Stimulated activated memory B cell treated with anti-CD40 and anti-IgM and Interleukin-4, amounts not matched to agents 10 μg/mL and 1 μg/mL and 100 μg/mL, for 72 hours (primary cell): ENCODE results near the gene TAS2R39.

Experiments
- ATAC-seq: fragments of 150-1000 bp; cut with Tn5 transposase; 2 replicates; pipeline ENCODE4 v1.10.0; 2021
- H3K27ac Mint-ChIP-seq: one replicate; pipeline ENCODE4 v1.8.0; 2022; ENCODE audit warnings: mild to moderate bottlenecking, mixed read lengths
- H3K27me3 Mint-ChIP-seq: one replicate; pipeline ENCODE4 v1.8.0; 2022; ENCODE audit warnings: mixed read lengths
- H3K36me3 Mint-ChIP-seq: one replicate; pipeline ENCODE4 v1.8.0; 2022; ENCODE audit warnings: mixed read lengths
- H3K4me1 Mint-ChIP-seq: one replicate; pipeline ENCODE4 v1.8.0; 2022; ENCODE audit warnings: mixed read lengths
- H3K4me3 Mint-ChIP-seq: one replicate; pipeline ENCODE4 v1.8.0; 2022; ENCODE audit warnings: mild to moderate bottlenecking, moderate library complexity, mixed read lengths
- H3K9me3 Mint-ChIP-seq: one replicate; pipeline ENCODE4 v1.8.0; 2022; ENCODE audit warnings: mixed read lengths

Gene TAS2R39

DNA sequence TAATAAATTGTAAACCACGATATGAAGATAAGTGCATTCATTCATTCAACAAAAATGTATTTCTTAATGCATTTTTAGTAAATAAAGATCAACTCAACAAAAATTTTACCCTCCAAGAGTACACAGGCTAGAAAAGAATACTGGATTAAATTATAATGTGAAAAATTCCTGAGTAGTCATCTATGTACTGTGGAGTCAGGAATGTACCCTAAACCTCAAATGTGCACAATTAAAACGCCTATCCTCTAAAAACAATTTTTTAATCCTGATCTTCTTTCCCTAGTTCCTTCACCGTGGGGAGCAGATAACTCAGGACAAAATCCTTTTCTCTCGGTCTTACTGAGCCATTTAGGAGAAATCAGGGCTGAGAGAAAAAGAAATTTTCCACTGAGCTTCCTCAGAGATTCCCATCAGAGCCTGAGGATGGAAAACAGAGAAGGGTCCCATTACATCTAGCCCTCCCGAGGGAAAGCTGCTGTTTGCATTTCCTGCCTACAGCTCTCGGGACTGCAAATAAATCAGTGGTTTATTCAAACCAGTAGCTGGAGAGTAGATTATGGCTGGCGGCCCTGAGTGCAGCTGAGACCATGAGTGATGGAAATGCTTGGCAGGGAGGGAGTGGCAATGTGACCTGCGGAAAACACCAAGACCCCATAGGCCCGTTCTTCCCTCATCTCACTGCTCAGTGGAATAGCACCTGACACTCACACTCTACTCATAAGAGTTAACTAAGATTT lies 46.0 kb downstream of the TAS2R39 start:
- no peaks in the 10 kb centered on the region for H3K9me3 Mint-ChIP-seq
- H3K27ac Mint-ChIP-seq: no peak overlapping the region
- H3K36me3 Mint-ChIP-seq: no peaks in the 10 kb centered on the region
- no peaks in the 10 kb centered on the region for H3K4me1 Mint-ChIP-seq
- no peak overlapping the region for H3K4me3 Mint-ChIP-seq
- no peaks in the 10 kb centered on the region for H3K27me3 Mint-ChIP-seq
- ATAC-seq: no peak

- no peak overlapping the region for H3K27ac Mint-ChIP-seq
- no peaks in the 10 kb centered on the region for H3K4me1 Mint-ChIP-seq
- peaks cover 5% of the 10 kb centered on the region for H3K36me3 Mint-ChIP-seq
- peaks cover 7% of the 10 kb centered on the region for H3K9me3 Mint-ChIP-seq
- H3K27me3 Mint-ChIP-seq: peaks cover 10% of the 10 kb centered on the region
- H3K4me3 Mint-ChIP-seq: no peak overlapping the region
- no peak for ATAC-seq
These were observed 47.6 kb downstream of the TAS2R39 start for GRCh38 chr7:143230602-143231457.
